ENCODE data around the gene MFN2.

GRCh38 chr1:11948822-11949458, 31.3 kb upstream of the MFN2 start:
- TF ChIP-seq CTCF (IDR thresholded peaks at IDR 0.05; ENCODE audit: borderline replicate concordance, extremely low read depth, low read length, poor library complexity, severe bottlenecking) = no peak
- TF ChIP-seq EZH2 (IDR thresholded peaks at IDR 0.05; ENCODE audit: borderline replicate concordance, low read depth, low read length, severe bottlenecking) = no peak
